HK-2 (cell line): ENCODE measurements around the gene ANO5.

Experiments used
- DNase-seq: peaks from one replicate; pipeline ENCODE4 v3.0.0-alpha.2; 2018; ENCODE audit not compliant: unreplicated experiment

The ANO5 gene

DNA sequence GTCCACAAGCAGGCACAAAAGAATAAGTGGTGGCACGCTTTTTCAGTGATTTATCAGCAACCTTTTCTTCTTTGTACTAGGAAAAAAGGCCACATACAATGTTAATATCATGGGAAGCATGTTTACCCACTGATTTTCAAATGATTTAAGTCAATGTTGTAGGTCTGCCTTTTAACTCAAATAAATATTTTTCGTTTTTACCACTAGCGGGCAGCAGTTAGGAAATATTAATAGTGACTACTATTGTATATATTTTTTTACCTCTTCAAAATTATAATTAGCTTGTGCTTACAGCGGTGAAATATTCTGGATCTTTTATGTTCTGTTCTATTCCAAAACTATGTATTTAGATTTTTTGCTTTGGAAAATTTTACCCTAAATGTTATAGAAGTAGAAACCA, 138.9 kb downstream of the ANO5 start:
- no peak for DNase-seq
